GM12874 (cell line): ENCODE data around the gene GRB2.

Source experiments
- TF ChIP-seq, protein P1 (sequence below): IDR thresholded peaks from 2 replicates; pipeline ENCODE4 v1.5.1; 2011; ENCODE audit warnings: low read depth, mild to moderate bottlenecking, control low read depth, low read length, moderate library complexity; ENCODE audit not compliant: insufficient read depth

The GRB2 gene

DNA sequence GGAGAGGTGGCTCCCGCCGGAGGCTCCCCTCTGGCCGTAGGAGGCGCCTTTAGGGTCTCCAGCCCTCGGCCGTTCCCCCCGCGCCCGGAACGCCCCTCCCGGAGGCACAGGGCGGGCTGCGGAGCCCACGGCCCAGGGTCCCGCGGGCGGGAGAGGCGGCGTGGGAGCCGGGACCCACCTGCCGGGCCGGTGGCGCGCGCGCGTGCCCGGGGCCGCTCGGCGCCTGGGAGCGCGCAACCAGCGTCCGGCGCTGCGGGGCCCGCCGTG lies 134.6 kb downstream of the GRB2 start, which contains the start of gene MIF4GD:
MIF4GD (minus strand) TSS at position 266 of the 267 bp plus-strand sequence. CDS start 1,036 bp downstream, outside the sequence.
- TF ChIP-seq, protein P1, sequence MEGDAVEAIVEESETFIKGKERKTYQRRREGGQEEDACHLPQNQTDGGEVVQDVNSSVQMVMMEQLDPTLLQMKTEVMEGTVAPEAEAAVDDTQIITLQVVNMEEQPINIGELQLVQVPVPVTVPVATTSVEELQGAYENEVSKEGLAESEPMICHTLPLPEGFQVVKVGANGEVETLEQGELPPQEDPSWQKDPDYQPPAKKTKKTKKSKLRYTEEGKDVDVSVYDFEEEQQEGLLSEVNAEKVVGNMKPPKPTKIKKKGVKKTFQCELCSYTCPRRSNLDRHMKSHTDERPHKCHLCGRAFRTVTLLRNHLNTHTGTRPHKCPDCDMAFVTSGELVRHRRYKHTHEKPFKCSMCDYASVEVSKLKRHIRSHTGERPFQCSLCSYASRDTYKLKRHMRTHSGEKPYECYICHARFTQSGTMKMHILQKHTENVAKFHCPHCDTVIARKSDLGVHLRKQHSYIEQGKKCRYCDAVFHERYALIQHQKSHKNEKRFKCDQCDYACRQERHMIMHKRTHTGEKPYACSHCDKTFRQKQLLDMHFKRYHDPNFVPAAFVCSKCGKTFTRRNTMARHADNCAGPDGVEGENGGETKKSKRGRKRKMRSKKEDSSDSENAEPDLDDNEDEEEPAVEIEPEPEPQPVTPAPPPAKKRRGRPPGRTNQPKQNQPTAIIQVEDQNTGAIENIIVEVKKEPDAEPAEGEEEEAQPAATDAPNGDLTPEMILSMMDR = no peak

DNA sequence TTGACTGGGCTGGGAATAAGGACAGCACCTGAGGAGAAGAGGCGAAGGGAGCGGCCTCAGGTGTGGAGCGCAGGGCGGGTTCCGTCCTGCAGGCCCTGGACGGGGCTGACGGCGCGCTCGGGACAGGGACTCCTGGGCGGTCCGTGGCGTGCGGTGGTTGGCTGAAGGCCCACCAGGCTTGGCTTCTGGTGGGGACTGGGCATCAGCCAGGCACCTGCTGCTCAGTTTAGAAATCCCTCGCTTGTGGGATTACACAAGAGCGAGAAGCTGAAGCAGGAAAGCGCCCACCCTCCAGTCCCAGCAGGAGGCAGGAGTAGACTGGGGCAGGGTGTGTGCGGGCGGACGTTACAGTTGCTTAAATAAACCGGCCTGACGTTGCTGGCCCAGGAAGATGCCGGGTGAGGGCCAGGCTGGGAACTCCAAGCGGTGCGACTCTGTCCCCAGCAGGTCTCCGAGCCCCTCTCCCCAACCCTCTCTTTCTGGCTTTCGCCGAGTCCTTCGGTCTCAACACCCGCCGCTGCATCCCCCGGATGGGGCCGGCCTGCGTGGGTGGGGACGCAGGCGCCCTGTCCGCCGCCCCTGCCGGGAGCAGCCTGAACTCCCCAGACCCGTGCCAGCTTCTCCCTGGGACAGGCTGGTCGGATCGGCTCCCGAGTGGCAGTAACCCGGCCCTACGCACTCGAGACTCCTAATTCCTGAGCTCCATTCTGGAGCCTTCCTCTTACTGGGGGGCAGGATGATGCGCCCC lies 135.1 kb downstream of the GRB2 start:
- TF ChIP-seq, protein P1 = peak; percentile 32; the same call in 1 of the 2 replicates

DNA sequence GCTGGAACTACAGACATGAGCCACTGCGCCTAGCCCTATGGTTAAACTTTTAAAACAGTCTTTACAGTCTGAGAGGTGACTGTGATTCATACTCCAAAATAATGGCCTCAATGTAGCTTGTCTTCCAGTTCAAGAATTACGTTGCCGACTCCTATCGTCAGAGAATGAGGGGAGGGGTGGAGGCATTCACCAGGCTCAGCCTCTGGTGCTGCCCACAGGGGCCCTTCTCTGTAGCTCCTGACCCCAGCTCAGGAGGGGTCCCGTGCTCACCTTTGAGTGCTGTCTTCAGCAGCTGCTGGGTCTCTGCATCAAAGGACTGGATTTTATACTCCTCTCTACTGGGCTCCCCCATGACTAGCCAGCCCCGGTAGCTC lies 135.6 kb downstream of the GRB2 start:
- TF ChIP-seq, protein P1 = no peak
